HuH-7.5 (cell line): Measurements from ENCODE around the gene CYP39A1.

Experiments
- DNase-seq: peaks from one replicate; pipeline ENCODE4 v3.0.0; 2011; ENCODE audit warnings: low spot score

Gene CYP39A1

DNA sequence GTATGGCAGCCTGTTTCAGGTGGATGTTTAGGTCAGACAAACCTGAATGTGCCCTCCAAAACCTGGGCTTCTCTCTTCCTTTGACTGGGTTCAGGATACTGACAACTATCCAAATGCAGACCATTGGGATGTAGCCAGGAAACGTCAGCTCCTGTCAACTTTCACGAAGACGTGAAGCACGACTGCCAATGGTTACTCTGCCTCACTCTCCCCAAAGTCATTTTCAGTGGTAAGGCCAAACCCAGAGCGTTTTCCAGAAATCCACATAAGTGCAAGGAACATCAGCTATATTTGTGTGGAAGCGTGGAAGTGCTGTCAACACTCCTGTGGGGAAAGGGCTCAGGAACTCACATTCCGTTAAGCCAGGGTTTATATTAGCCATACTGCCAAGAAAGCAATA, 141.3 kb downstream of the CYP39A1 start:
- no peak for DNase-seq

DNA sequence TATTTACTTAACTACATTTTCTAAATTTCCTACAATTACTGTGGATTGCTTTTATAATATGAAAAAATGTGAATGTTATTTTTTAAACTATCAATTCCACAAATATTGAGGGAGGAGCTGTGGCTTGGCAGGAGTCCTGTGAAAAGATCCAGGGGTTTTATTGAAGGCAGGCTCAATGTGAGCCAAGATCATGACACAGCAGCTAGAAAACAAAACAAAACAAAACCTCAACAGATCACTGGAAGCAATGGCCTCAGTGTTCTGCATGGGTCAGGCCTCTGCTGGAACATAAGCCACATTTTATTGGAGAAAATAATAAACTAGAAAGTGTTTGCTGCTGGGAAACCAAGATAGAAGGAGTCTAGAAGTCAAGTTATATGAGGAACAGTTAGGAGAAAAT, 142.0 kb downstream of the CYP39A1 start:
- no peak for DNase-seq

DNA sequence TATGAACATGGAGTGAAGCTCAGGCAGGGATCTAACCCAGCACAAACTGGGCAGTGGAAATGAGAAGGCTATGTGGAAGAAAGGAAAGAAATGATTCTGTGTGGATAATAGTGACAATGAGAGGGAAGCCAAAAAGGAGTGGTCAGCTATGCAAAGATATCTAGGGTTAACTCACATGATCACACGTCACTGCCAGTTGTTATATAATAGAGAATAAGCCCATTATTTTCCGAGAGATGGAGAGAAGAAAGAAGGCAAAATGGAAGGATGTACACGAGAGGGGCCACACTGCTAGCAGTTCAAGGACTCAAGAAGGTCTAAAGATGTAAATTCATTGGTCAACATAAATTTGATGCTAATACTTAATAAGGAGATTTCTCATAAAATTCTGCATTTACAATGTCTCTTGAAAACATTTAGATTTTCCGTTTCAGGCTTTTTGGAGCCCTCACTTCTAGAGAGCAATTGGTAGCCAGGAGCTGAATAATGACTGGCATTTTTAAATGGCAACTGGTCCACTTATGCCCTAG, 142.6 kb downstream of the CYP39A1 start:
- DNase-seq = no peak

DNA sequence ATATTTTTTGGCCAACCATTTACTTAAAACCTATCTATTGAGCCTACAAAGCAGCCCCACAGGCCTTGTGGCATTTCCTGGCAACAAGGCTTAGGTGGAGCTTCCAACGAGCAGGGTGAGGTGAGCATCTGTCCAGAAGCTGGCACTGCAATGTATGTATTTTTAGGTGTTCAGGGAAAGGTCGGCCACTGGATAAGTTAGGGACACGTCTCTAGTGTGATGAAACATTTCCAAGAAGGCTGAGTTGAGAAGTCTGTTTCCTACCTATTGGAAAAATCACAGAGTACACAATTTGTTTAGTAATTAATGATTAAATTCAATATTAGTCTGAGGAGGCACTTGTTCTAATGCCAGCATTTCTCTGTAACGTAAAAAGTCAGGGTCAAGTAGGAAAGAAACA, 143.6 kb downstream of the CYP39A1 start:
- DNase-seq = no peak

DNA sequence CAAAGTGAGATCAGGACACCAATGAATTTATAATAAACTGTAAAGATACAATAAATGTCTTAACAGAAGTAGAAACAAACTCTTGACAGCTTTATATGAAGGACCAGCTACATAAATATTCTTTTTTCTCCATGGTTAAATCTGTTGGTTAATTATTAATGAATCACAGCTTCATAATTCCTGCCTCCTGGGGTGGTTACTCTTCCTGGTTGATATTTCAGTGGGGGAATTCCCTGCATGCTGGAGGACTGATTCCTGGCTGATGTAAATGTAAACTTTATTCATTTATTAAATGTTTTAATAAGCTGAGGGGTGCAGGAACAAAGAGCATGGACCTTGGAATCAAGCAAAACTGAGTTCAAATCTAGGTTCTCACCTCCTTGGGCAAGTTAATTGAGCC, 145.2 kb downstream of the CYP39A1 start:
- DNase-seq = no peak

DNA sequence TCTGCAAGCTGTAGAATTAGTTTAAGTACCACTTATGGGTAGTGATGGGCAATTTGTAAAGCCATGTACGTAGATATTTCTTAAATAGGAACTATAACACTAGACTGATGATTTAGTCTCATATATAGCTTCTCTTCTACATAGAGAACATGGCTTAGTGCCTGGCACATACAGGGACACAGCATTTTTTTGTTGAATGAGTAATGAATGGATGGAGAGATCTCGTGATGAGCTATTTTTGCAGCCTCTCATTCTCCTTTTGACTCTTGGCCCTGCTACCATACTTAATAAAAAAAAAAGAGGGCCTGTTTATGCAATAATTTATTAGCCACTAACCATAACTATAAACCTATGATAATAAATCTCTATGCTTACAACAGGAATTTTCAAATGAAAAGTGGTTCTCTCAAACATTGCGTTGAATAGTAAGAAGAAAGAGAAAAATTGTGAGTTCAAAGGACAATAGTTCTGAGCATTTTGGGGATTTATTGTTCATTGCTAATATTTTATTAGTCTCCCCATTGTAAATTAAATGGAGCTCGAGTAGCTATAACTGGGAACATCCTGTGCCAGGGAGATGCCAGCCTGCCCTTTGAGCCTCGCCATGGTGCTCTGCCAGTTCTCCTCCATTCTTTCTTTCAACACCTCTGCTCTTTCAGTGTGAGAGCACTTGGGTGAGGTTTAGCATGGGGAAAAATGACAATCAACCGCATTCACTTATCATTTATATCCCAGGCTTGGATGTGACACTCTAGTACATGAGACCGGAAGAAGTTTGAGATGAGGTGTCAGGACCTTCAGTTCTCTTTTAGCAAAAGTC, 146.7 kb downstream of the CYP39A1 start:
- DNase-seq = no peak

DNA sequence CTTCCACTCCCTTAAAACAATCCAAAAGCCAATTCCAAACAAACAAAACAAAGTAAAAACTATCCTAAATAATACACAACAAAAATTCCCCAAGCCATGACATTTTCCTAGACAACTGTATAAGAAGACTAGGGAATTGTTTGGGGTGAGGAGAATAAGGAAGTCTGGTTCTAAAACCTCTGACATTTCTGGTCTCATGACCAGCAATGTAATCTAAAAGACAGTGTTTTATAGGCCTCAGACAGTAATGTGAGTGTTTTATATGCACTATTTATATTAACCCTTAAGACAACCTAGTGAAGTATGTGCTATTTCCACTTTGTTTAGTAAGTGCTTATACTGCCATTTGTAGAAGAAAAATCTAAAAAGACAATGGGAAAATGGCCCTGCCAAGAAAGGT, 148.4 kb downstream of the CYP39A1 start:
- DNase-seq = no peak

DNA sequence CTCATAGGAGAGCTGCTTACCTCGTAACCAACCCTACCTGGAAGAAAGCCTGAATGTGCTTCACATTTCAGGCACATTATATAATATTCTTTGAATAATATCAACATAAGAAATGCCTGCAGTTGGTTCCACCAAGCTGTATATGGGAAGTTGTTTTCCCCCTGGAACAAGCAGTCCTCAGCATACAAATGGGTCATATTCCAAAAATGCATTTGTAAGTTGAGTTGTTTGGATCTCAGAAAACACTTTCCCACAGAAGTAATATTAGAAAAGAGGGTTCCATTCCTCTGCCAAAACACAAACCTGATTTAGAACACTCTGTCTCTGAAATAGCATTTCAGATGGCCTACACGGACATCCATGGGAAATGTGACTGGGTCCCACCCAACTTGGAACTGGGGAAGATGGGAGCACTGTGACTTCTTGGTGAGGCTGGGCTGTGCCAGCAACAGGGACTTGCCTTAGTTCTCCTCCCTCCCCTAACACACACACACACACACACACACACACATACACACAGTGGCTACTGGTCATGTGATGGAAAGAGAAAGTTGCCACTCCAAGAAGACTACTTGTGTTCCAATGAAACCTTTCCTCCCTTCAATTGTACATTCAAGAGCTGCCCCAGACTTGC, 150.0 kb downstream of the CYP39A1 start:
- DNase-seq = no peak

DNA sequence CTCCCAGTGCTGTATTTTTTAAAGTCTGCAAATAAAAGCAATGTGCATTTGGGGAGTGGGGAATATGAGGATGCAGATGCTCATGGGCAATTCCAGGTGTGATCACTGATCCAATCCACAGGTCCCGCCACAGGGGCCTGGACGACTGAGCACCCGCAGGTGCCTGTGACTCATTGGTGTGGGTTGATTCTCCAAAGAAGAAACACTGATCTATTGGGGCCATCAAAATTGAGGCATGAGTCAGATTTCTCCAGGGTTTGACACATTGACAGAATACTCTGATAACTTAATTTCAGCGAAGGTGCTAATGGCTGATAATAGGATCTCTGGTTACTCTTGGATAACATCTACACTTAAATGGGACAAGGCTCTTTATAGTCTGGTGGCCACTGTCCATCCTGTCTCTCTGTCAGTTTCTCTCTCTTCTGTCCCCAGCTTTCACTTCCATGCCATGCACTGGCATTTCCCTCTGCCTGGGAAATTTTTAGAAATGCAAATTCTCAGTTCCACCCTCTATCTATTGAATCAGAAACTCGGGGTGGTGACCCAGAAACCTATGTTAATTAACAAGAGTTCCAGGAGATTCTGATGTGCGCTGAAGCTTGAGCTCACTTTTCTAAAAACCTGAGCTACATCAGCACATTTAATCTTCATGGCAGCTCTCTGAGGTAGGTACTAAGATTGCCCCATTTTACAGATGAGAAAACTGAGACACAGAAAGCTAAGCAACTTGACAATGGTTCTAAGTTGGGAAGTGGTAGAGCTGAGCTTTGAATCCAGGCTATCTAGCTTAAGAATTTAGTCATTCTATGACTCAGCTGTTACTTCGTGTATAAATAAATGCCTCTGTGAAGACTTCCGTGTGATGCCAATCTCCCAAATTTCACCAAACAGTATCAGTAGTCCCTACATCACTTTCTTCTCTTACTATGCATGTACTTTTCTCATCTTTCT, 151.2 kb downstream of the CYP39A1 start:
- DNase-seq = no peak

DNA sequence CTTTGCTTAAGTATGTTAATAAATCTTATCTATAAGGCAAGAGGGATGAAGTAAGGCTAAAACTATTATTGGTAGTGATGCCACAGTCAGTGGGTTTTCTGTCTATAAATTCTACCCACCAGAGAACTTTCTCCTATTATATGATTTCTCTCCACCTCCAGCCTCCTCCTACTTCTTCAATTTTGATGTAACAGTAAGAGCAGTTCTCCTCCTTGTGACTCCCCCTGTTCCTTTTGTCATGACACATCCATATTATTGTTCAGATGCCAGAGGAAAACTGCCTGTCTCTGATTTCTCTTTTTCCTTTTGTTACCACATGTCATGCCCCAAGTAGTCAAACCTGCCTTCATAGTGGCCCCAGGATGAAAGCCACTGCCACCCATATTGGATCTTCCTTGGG, 152.2 kb downstream of the CYP39A1 start:
- no peak for DNase-seq
